Keratinocyte (primary cell): ENCODE results near the gene ABHD16A.

Experiments
- CTCF ChIP-seq, 3 experiments: IDR thresholded peaks in 1 of 3; conservative IDR thresholded peaks in 1 of 3; optimal IDR thresholded peaks in 1 of 3; 2 replicates in 2 of 3; 3 replicates in 1 of 3; pipeline versions ENCODE3 to v1.5.1; 2011; ENCODE audit warnings: low read length in 3 of 3, mild to moderate bottlenecking in 3 of 3, moderate library complexity in 2 of 3, control low read depth in 1 of 3, inconsistent platforms in 1 of 3; ENCODE audit not compliant: insufficient read depth in 2 of 3; ENCODE audit errors: extremely low read depth in 1 of 3
- EZH2 ChIP-seq: IDR thresholded peaks from one replicate; pipeline ENCODE4 v1.6.1; 2012; ENCODE audit warnings: inconsistent platforms, mild to moderate bottlenecking, low read length, moderate library complexity

GRCh38 chr6:31690231-31691077, 12.7 kb downstream of the ABHD16A start:
- no peak for TF ChIP-seq CTCF (optimal IDR thresholded peaks at IDR 0.05 in 1 of 3, IDR thresholded peaks at IDR 0.05 in 1 of 3, conservative IDR thresholded peaks at IDR 0.05 in 1 of 3; ENCODE audit: extremely low read depth in 1 of 3, insufficient read depth in 2 of 3, low read length in 3 of 3)
- TF ChIP-seq EZH2, result no peak
